ENCODE measurements around the gene FUCA2.

The FUCA2 gene

DNA sequence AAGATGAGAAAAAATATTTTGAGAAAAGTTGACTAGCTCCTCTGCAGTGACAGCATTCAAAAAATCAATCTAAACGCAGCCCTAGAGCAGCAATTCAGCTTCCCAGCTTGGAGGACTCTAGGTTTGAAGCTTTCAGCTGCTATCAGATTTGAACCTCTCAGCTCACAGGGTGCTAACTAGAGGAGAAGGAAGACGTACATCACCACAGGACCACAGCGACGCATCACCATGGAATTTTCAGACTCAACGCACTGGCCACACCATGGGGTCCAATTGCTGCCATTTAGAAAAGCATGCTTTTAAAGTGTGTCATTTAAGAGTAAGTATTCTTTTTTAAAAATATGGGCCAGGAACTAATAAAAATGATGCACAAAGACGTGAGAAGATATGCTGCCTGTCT, 45.0 kb upstream of the FUCA2 start:
- Histone ChIP-seq H3K4me3 (ENCODE audit: low read length, poor library complexity, severe bottlenecking) (no peak overlapping the region), H4K20me1 (ENCODE audit: insufficient read depth, low read length, poor library complexity, severe bottlenecking) (no peaks in the 10 kb centered on the region), H3K27me3 (ENCODE audit: insufficient read depth, low read length, poor library complexity, severe bottlenecking) (no peaks in the 10 kb centered on the region), H3F3A (ENCODE audit: low read depth) (no peaks in the 10 kb centered on the region), H3K9me2 (replicated peaks; ENCODE audit: low read depth, low read length) (no peaks in the 10 kb centered on the region), H3K9me3 (ENCODE audit: insufficient read depth, low read depth, low read length) (no peaks in the 10 kb centered on the region), H3K4me1 (ENCODE audit: insufficient read depth, low read length, poor library complexity, severe bottlenecking) (peaks cover 41% of the 10 kb centered on the region), H2AFZ (ENCODE audit: low read length) (peak overlapping the region; percentile 37; the same call in 1 of the 2 replicates), H3K9ac (ENCODE audit: low read depth, low read length, poor library complexity, severe bottlenecking) (no peak overlapping the region), H3K4me2 (ENCODE audit: low read depth, low read length, poor library complexity, severe bottlenecking) (peak overlapping the region; percentile 42), H3K36me3 (ENCODE audit: insufficient read depth, low read length) (no peaks in the 10 kb centered on the region), H3K79me2 (ENCODE audit: insufficient read depth, low read length) (peaks cover 30% of the 10 kb centered on the region; the same call in 1 of the 2 replicates)
- TF ChIP-seq, protein P1, sequence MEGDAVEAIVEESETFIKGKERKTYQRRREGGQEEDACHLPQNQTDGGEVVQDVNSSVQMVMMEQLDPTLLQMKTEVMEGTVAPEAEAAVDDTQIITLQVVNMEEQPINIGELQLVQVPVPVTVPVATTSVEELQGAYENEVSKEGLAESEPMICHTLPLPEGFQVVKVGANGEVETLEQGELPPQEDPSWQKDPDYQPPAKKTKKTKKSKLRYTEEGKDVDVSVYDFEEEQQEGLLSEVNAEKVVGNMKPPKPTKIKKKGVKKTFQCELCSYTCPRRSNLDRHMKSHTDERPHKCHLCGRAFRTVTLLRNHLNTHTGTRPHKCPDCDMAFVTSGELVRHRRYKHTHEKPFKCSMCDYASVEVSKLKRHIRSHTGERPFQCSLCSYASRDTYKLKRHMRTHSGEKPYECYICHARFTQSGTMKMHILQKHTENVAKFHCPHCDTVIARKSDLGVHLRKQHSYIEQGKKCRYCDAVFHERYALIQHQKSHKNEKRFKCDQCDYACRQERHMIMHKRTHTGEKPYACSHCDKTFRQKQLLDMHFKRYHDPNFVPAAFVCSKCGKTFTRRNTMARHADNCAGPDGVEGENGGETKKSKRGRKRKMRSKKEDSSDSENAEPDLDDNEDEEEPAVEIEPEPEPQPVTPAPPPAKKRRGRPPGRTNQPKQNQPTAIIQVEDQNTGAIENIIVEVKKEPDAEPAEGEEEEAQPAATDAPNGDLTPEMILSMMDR (conservative IDR thresholded peaks at IDR 0.05; ENCODE audit: low read length): no peak
- no peak for TF ChIP-seq EZH2phosphoT487 (IDR thresholded peaks at IDR 0.05; ENCODE audit: borderline replicate concordance)

DNA sequence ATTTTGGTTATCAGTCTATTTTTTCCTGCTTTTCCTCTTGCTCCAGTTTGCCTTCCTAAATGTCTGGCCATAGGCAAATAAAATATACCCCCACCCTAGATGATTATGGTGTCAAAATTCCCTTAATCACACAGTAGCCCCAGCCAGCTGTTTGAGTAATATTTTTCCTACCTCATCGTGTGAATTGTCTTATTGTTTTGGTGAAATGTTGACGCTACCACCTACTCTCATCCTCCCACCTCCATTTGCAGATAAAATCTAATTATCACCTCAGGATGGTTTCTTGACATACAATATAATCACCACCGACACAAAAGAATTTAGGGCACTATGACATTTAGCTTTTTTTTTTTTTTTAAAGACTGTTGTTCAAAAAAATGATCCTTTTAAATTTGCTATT, 44.1 kb upstream of the FUCA2 start:
- Histone ChIP-seq H3K9me2 (replicated peaks; ENCODE audit: low read depth, low read length) (no peaks in the 10 kb centered on the region), H3K79me2 (ENCODE audit: insufficient read depth, low read length) (peaks cover 30% of the 10 kb centered on the region; the same call in 1 of the 2 replicates), H3K27me3 (ENCODE audit: insufficient read depth, low read length, poor library complexity, severe bottlenecking) (no peaks in the 10 kb centered on the region), H3F3A (ENCODE audit: low read depth) (no peaks in the 10 kb centered on the region), H3K9ac (ENCODE audit: low read depth, low read length, poor library complexity, severe bottlenecking) (peak overlapping the region; percentile 22), H2AFZ (ENCODE audit: low read length) (no peak overlapping the region), H3K4me2 (ENCODE audit: low read depth, low read length, poor library complexity, severe bottlenecking) (peak overlapping the region; percentile 77), H3K4me3 (ENCODE audit: low read length, poor library complexity, severe bottlenecking) (peak overlapping the region; percentile 65), H4K20me1 (ENCODE audit: insufficient read depth, low read length, poor library complexity, severe bottlenecking) (no peaks in the 10 kb centered on the region), H3K9me3 (ENCODE audit: insufficient read depth, low read depth, low read length) (no peaks in the 10 kb centered on the region), H3K36me3 (ENCODE audit: insufficient read depth, low read length) (no peaks in the 10 kb centered on the region), H3K4me1 (ENCODE audit: insufficient read depth, low read length, poor library complexity, severe bottlenecking) (peaks cover 38% of the 10 kb centered on the region)
- no peak for TF ChIP-seq EZH2phosphoT487 (IDR thresholded peaks at IDR 0.05; ENCODE audit: borderline replicate concordance)
- TF ChIP-seq, protein P1 (conservative IDR thresholded peaks at IDR 0.05; ENCODE audit: low read length): no peak

DNA sequence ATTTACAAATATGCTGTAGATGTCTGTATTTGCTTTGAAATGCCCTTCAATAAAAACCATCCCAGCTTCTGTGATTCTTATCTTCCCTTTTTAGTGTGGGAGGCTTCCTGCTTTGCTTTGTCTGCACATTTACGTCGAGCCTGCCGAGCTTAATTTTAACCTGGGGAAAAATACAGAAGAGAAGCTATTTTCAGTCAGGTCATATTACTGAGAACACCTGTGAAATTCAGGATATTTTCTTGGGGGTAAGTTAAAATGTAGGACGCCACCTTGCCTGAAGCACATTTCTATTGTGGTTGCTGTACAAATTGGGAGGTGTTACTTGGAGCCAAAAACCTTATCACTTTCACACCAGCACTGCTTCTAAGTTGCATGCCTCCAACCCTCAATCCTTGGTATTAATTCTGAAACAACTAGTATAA, 43.6 kb upstream of the FUCA2 start:
- Histone ChIP-seq H3K9me2 (replicated peaks; ENCODE audit: low read depth, low read length) (no peaks in the 10 kb centered on the region), H3K9me3 (ENCODE audit: insufficient read depth, low read depth, low read length) (no peaks in the 10 kb centered on the region), H3K79me2 (ENCODE audit: insufficient read depth, low read length) (peaks cover 30% of the 10 kb centered on the region; the same call in 1 of the 2 replicates), H3K4me3 (ENCODE audit: low read length, poor library complexity, severe bottlenecking) (peak overlapping the region; percentile 65), H4K20me1 (ENCODE audit: insufficient read depth, low read length, poor library complexity, severe bottlenecking) (no peaks in the 10 kb centered on the region), H3K4me1 (ENCODE audit: insufficient read depth, low read length, poor library complexity, severe bottlenecking) (peaks cover 38% of the 10 kb centered on the region), H3K27me3 (ENCODE audit: insufficient read depth, low read length, poor library complexity, severe bottlenecking) (no peaks in the 10 kb centered on the region), H2AFZ (ENCODE audit: low read length) (peak overlapping the region; percentile 56), H3K4me2 (ENCODE audit: low read depth, low read length, poor library complexity, severe bottlenecking) (peak overlapping the region; percentile 77), H3K36me3 (ENCODE audit: insufficient read depth, low read length) (no peaks in the 10 kb centered on the region), H3K9ac (ENCODE audit: low read depth, low read length, poor library complexity, severe bottlenecking) (peak overlapping the region; percentile 22), H3F3A (ENCODE audit: low read depth) (no peaks in the 10 kb centered on the region)
- TF ChIP-seq EZH2phosphoT487 (IDR thresholded peaks at IDR 0.05; ENCODE audit: borderline replicate concordance): no peak
- TF ChIP-seq, protein P1 (conservative IDR thresholded peaks at IDR 0.05; ENCODE audit: low read length): no peak
